ENCODE results near the gene CFAP57. TPM values are rescaled to one million over a fixed set of nuclear protein-coding genes. Genes with fewer than 3 reads are reported as not detected.

Gene CFAP57
- total and polyA plus RNA-seq, 2 of the 13 experiments (the other 11 are each of a cell fraction or from before 2014, with no cell fraction given), result 0.01 TPM; not detected in 1

GRCh38 chr1:43221797-43222196 lies 49.7 kb downstream of the CFAP57 start (continued):
- TF ChIP-seq ZNF710 (CRISPR knock-in tag; IDR thresholded peaks at IDR 0.05; ENCODE audit: borderline replicate concordance) (no peak), NFATC3 (CRISPR knock-in tag; IDR thresholded peaks at IDR 0.05) (no peak), SP4 (CRISPR knock-in tag; IDR thresholded peaks at IDR 0.05) (no peak), POLR2AphosphoS5 (IDR thresholded peaks at IDR 0.05; ENCODE audit: low read depth, low read length) (no peak), RNF219 (CRISPR knock-in tag; IDR thresholded peaks at IDR 0.05) (no peak), KDM6A (CRISPR knock-in tag; IDR thresholded peaks at IDR 0.05; ENCODE audit: low read depth) (no peak), ZNF740 (CRISPR knock-in tag; IDR thresholded peaks at IDR 0.05) (no peak), ZNF280D (CRISPR knock-in tag; IDR thresholded peaks at IDR 0.05) (no peak), RNF2 (conservative IDR thresholded peaks at IDR 0.05; ENCODE audit: low read depth) (no peak), SAFB2 (CRISPR knock-in tag; IDR thresholded peaks at IDR 0.05; ENCODE audit: borderline replicate concordance, low read depth) (no peak), ZNF318 (CRISPR knock-in tag; IDR thresholded peaks at IDR 0.05) (no peak)
